Measurements from ENCODE around the gene SMIM45.

SMIM45 gene

GRCh38 chr22:41940832-41941765, 10.9 kb upstream of the SMIM45 start:
- ChIA-PET CTCF (interaction anchor here (0.6 to 9.1 kb wide), 30 partner anchors 9 to 275 kb away, joined by 3 to 258 read pairs (median 5); partner anchors contain the start of genes CCDC134, MEI1, SMIM45 and SREBF2), POLR2A (interaction anchor here (0.6 to 9.1 kb wide), 29 partner anchors 8 to 468 kb away, joined by 3 to 1414 read pairs (median 6); partner anchors contain the start of genes CCDC134, MEI1, SHISA8 and SMDT1)
- Mint-ChIP-seq H3K27me3 (no peaks in the 10 kb centered on the region), H3K4me1 (peaks cover 61% of the 10 kb centered on the region), H3K9me3 (no peaks in the 10 kb centered on the region), H3K27ac (peak overlapping the region; percentile 100), H3K36me3 (ENCODE audit: low read depth) (peaks cover 5% of the 10 kb centered on the region), H3K4me3 (peak overlapping the region; percentile 92)
- intact Hi-C loops (cut with micrococcal nuclease), result loop anchor here (1.0 to 5.0 kb wide), 12 partner anchors 10 to 399 kb away; partner anchors contain the start of genes POLR3H and TNFRSF13C
- DNase-seq (peak; percentile 85), ATAC-seq (ENCODE audit: low read depth) (peak; percentile 55)
- no peak for TF ChIP-seq CTCF (IDR thresholded peaks at IDR 0.05)

- ATAC-seq (ENCODE audit: low read depth), result no peak
- intact Hi-C loops (cut with micrococcal nuclease), result loop anchor here (5.0 kb wide), 2 partner anchors 36 to 401 kb away; partner anchors contain the start of gene POLR3H
- Mint-ChIP-seq H3K27ac (no peak overlapping the region), H3K4me3 (no peak overlapping the region), H3K9me3 (no peaks in the 10 kb centered on the region), H3K27me3 (no peaks in the 10 kb centered on the region), H3K36me3 (ENCODE audit: low read depth) (peaks cover 5% of the 10 kb centered on the region), H3K4me1 (peaks cover 52% of the 10 kb centered on the region)
- TF ChIP-seq CTCF (IDR thresholded peaks at IDR 0.05), result no peak
- ChIA-PET CTCF (interaction anchor here (0.8 to 3.2 kb wide), 3 partner anchors 18 to 247 kb away, joined by 3 to 14 read pairs (median 8); partner anchors contain the start of gene TNFRSF13C), POLR2A (interaction anchor here (0.7 to 5.2 kb wide), 7 partner anchors 8 to 246 kb away, joined by 3 to 68 read pairs (median 4); partner anchors contain the start of genes SMIM45, SREBF2 and TNFRSF13C)
- no peak for DNase-seq
Measured at GRCh38 chr22:41943661-41944209, 8.2 kb upstream of the SMIM45 start.

- TF ChIP-seq CTCF (IDR thresholded peaks at IDR 0.05), result no peak
- no peaks in the 10 kb centered on the region for H3K27me3 Mint-ChIP-seq
- H3K36me3 Mint-ChIP-seq (ENCODE audit: low read depth), result no peaks in the 10 kb centered on the region
- intact Hi-C loops (cut with micrococcal nuclease), result loop anchor here (5.0 kb wide), 1 partner anchor 200 kb away; no protein-coding TSS in a partner anchor
- no peaks in the 10 kb centered on the region for H3K9me3 Mint-ChIP-seq
- peaks cover 52% of the 10 kb centered on the region for H3K4me1 Mint-ChIP-seq
- ChIA-PET CTCF (interaction anchor here (1.2 to 2.0 kb wide), 4 partner anchors 10 to 250 kb away, joined by 4 to 12 read pairs (median 9); partner anchors contain the start of gene TNFRSF13C), POLR2A (interaction anchor here (0.5 to 5.2 kb wide), 30 partner anchors 8 to 478 kb away, joined by 3 to 68 read pairs (median 4); partner anchors contain the start of genes ACO2, CCDC134, DESI1 and MEI1)
- H3K4me3 Mint-ChIP-seq, result peak within 1 kb of the TSS; percentile 91
- ATAC-seq (ENCODE audit: low read depth), result peak; percentile 91
- peak; percentile 84 for DNase-seq
- H3K27ac Mint-ChIP-seq, result peak within 1 kb of the TSS; percentile 80
Measured at GRCh38 chr22:41946629-41947423, 5.1 kb upstream of the SMIM45 start, which contains the start of gene CENPM. TSS of gene CENPM (minus strand) at chr22:41947152. CDS start at chr22:41947076, 76 bp downstream.

GRCh38 chr22:41947424-41948080, 4.4 kb upstream of the SMIM45 start:
- Mint-ChIP-seq H3K27me3 (no peaks in the 10 kb centered on the region), H3K4me1 (peaks cover 59% of the 10 kb centered on the region), H3K27ac (peak overlapping the region; percentile 80), H3K36me3 (ENCODE audit: low read depth) (no peaks in the 10 kb centered on the region), H3K4me3 (peak overlapping the region; percentile 91), H3K9me3 (no peaks in the 10 kb centered on the region)
- ChIA-PET POLR2A (interaction anchor here (0.5 to 5.2 kb wide), 24 partner anchors 9 to 667 kb away, joined by 3 to 68 read pairs (median 5); partner anchors contain the start of genes CCDC134, MEI1, NDUFA6 and POLDIP3), CTCF (interaction anchor here (1.8 to 2.0 kb wide), 2 partner anchors 22 to 250 kb away, joined by 10 to 12 read pairs; partner anchors contain the start of gene TNFRSF13C)
- intact Hi-C loops (cut with micrococcal nuclease), result loop anchor here (5.0 kb wide), 1 partner anchor 200 kb away; no protein-coding TSS in a partner anchor
- no peak for TF ChIP-seq CTCF (IDR thresholded peaks at IDR 0.05)
- no peak for DNase-seq
- no peak for ATAC-seq (ENCODE audit: low read depth)
